ENCODE measurements around the gene TMEM225B. TPM values are rescaled to one million over a fixed set of nuclear protein-coding genes. Genes with fewer than 3 reads are reported as not detected.

TMEM225B gene
- 0.38 to 1.2 TPM (median 0.84 TPM) in 5 replicates for total RNA-seq (2022; extraction: Qiagen RNA extraction)

GRCh38 chr7:99597762-99598501 is at the start of gene TMEM225B:
Gene TMEM225B (plus strand): TSS chr7:99598267. CDS start chr7:99604389, 6,122 bp downstream.

GRCh38 chr7:99551767-99552463 is 46.2 kb upstream of the TMEM225B start, which contains the start of gene FAM200A:
Gene FAM200A (minus strand): TSS chr7:99552114. CDS start chr7:99548407, 3,707 bp downstream.

GRCh38 chr7:99558306-99559174 is 39.5 kb upstream of the TMEM225B start, which contains the start of gene ZNF655:
Gene ZNF655 (plus strand): TSS chr7:99558642. CDS start chr7:99560560, 1,918 bp downstream.

GRCh38 chr7:99616359-99617191 is 18.5 kb downstream of the TMEM225B start, which contains the start of gene ZSCAN25:
Gene ZSCAN25 (plus strand): TSS chr7:99616946. CDS start chr7:99619607, 2,661 bp downstream.

Other genes with a start within 250 kb of the TMEM225B start
- 276 to 303 TPM (median 289 TPM) in 5 replicates for gene ARPC1B, start 223.5 kb upstream of the TMEM225B start, total RNA-seq (2022; extraction: Qiagen RNA extraction)
- gene PDAP1, start 189.7 kb upstream of the TMEM225B start, total RNA-seq (2022; extraction: Qiagen RNA extraction): 170 to 212 TPM (median 175 TPM) in 5 replicates
- gene BUD31, start 189.3 kb upstream of the TMEM225B start, total RNA-seq (2022; extraction: Qiagen RNA extraction): 136 to 147 TPM (median 142 TPM) in 5 replicates
- 5.4 to 9.1 TPM (median 6.6 TPM) in 5 replicates for gene PTCD1, start 159.5 kb upstream of the TMEM225B start, total RNA-seq (2022; extraction: Qiagen RNA extraction)
- gene CPSF4, start 159.3 kb upstream of the TMEM225B start, total RNA-seq (2022; extraction: Qiagen RNA extraction): 33.6 to 45.5 TPM (median 41.0 TPM) in 5 replicates
- gene ATP5MF, start 132.1 kb upstream of the TMEM225B start, total RNA-seq (2022; extraction: Qiagen RNA extraction): 891 to 1,436 TPM (median 906 TPM) in 5 replicates
- 7.1 to 9.6 TPM (median 9.5 TPM) in 5 replicates for gene ZNF789, start 125.4 kb upstream of the TMEM225B start, total RNA-seq (2022; extraction: Qiagen RNA extraction)
- 15.9 to 18.8 TPM (median 17.9 TPM) in 5 replicates for gene ZNF394, start 98.0 kb upstream of the TMEM225B start, total RNA-seq (2022; extraction: Qiagen RNA extraction)
- gene ZKSCAN5, start 93.6 kb upstream of the TMEM225B start, total RNA-seq (2022; extraction: Qiagen RNA extraction): 8.9 to 10.1 TPM (median 9.2 TPM) in 5 replicates
- gene FAM200A, start 46.2 kb upstream of the TMEM225B start, total RNA-seq (2022; extraction: Qiagen RNA extraction): 4.2 to 6.7 TPM (median 6.2 TPM) in 5 replicates
- gene ZNF655, start 39.6 kb upstream of the TMEM225B start, total RNA-seq (2022; extraction: Qiagen RNA extraction): 52.5 to 59.0 TPM (median 54.6 TPM) in 5 replicates
- 7.3 to 10.2 TPM (median 8.9 TPM) in 5 replicates for gene ZSCAN25, start 18.7 kb downstream of the TMEM225B start, total RNA-seq (2022; extraction: Qiagen RNA extraction)
- 0.99 to 1.9 TPM (median 1.2 TPM) in 5 replicates for gene CYP3A5, start 81.7 kb downstream of the TMEM225B start, total RNA-seq (2022; extraction: Qiagen RNA extraction)
- gene CYP3A7, start 136.9 kb downstream of the TMEM225B start, total RNA-seq (2022; extraction: Qiagen RNA extraction): 0.06 to 0.07 TPM in 2 of 5 replicates, not detected in the others
- 0.09 to 0.10 TPM in 2 of 5 replicates, not detected in the others for gene CYP3A4, start 185.9 kb downstream of the TMEM225B start, total RNA-seq (2022; extraction: Qiagen RNA extraction)
- gene CYP3A43, start 229.7 kb downstream of the TMEM225B start, total RNA-seq (2022; extraction: Qiagen RNA extraction): not detected in 5 replicates